A549 (cell line): ENCODE data around the gene SLC36A3.

Experiments used
- CEBPB ChIP-seq, 2 experiments: fragments of >200 bp in 1 of 2; sonication (Bioruptor Twin) in 1 of 2; formaldehyde crosslinking in 1 of 2; IDR thresholded peaks; 2 replicates each; pipeline ENCODE4 v1.6.1; 2012 to 2016
- CHD4 ChIP-seq: fragments of 200-600 bp; sonication (generic); IDR thresholded peaks from 2 replicates; pipeline ENCODE4 v1.6.1; 2016; ENCODE audit warnings: antibody characterized with exemption, mild to moderate bottlenecking, borderline replicate concordance
- CTCF ChIP-seq: fragments of >200 bp; sonication (Bioruptor Twin); formaldehyde crosslinking; IDR thresholded peaks from 3 replicates; pipeline ENCODE4 v1.5.1; 2016
- ELK1 ChIP-seq: fragments of 150-350 bp; IDR thresholded peaks from 2 replicates; pipeline ENCODE4 v1.6.1; 2014; ENCODE audit warnings: low read depth, mild to moderate bottlenecking, low read length
- FOSL2 ChIP-seq, 2 experiments: fragments of 450-650 bp in 1 of 2; fragments of >200 bp in 1 of 2; sonication (Bioruptor Twin) in 1 of 2; formaldehyde crosslinking; IDR thresholded peaks; 2 replicates each; pipeline versions ENCODE4 v1.5.0 to v1.6.1; 2016 to 2020; ENCODE audit warnings: mild to moderate bottlenecking in 1 of 2, moderate library complexity in 1 of 2
- HMGXB4 ChIP-seq: fragments of 250-450 bp; sonication (Bioruptor Pico); IDR thresholded peaks from 2 replicates; pipeline ENCODE4 v1.5.0; 2021; ENCODE audit warnings: mild to moderate bottlenecking, moderate library complexity, borderline replicate concordance
- MYC ChIP-seq: IDR thresholded peaks from 2 replicates; pipeline ENCODE4 v1.6.1; 2012; ENCODE audit warnings: mild to moderate bottlenecking, inconsistent platforms, low read length, improper control_type of control experiment, borderline replicate concordance
- NFE2L2 ChIP-seq: fragments of 150-350 bp; conservative IDR thresholded peaks from 2 replicates; pipeline ENCODE4 v1.6.1; 2014; ENCODE audit warnings: low read length
- POLR2A ChIP-seq: IDR thresholded peaks from 2 replicates; pipeline ENCODE4 v1.6.1; 2012; ENCODE audit warnings: mild to moderate bottlenecking, low read length
- POLR2AphosphoS2 ChIP-seq: conservative IDR thresholded peaks from 2 replicates; pipeline ENCODE4 v1.6.1; 2012; ENCODE audit warnings: low read length, improper control_type of control experiment, inconsistent platforms
- RAD21 ChIP-seq, 2 experiments: fragments of >200 bp in 1 of 2; sonication (Bioruptor Twin) in 1 of 2; formaldehyde crosslinking in 1 of 2; IDR thresholded peaks in 1 of 2; conservative IDR thresholded peaks in 1 of 2; 2 replicates in 1 of 2; 3 replicates in 1 of 2; pipeline ENCODE4 v1.6.1; 2012 to 2018; ENCODE audit warnings: inconsistent platforms in 1 of 2
- SMC3 ChIP-seq: fragments of >200 bp; sonication (Bioruptor Twin); formaldehyde crosslinking; IDR thresholded peaks from 3 replicates; pipeline ENCODE4 v1.6.1; 2018; ENCODE audit warnings: inconsistent platforms

GRCh38 chr5:151240924-151241635 is 62.5 kb downstream of the SLC36A3 start:
- TF ChIP-seq MYC (no peak), CHD4 (no peak), CTCF (no peak), HMGXB4 (CRISPR knock-in tag) (no peak), NFE2L2 (no peak), CEBPB (IDR thresholded peaks at IDR 0.05) (no peak), ELK1 (no peak), SMC3 (no peak), FOSL2 (IDR thresholded peaks at IDR 0.05) (no peak), FOSL2 (CRISPR knock-in tag; IDR thresholded peaks at IDR 0.05) (no peak), POLR2A (no peak), RAD21 (conservative IDR thresholded peaks at IDR 0.05 in 1 of 2, IDR thresholded peaks at IDR 0.05 in 1 of 2) (no peak), POLR2AphosphoS2 (no peak)
